Right lobe of liver (tissue), 4 donors: ENCODE results near the gene GALNTL6.

Experiments used
- CTCF ChIP-seq, 4 donors: fragments of 200-600 bp in 3 of 4; fragments of 450-650 bp in 1 of 4; IDR thresholded peaks; one replicate each; pipeline versions ENCODE4 v1.5.1 to v1.8.0; 2016 to 2022; ENCODE audit warnings: antibody characterized with exemption in 4 of 4, mild to moderate bottlenecking in 2 of 4
- POLR2A ChIP-seq: fragments of 450-650 bp; IDR thresholded peaks from one replicate; pipeline ENCODE4 v1.6.1; 2017; ENCODE audit warnings: antibody characterized with exemption, mild to moderate bottlenecking
- donor health status: DM: no; HTN: no; CAD: no.
- donor health status: DM: no; HTN: no; CAD: no.
- donor health status: DM: no; HTN: yes; CAD: no.

- TF ChIP-seq POLR2A (no peak), CTCF (IDR thresholded peaks at IDR 0.05) (no peak)
These were observed 542.8 kb downstream of the GALNTL6 start for GRCh38 chr4:172356016-172356415.
